ENCODE data around the gene IFT122. TPM values are rescaled to one million over a fixed set of nuclear protein-coding genes. Genes with fewer than 3 reads are reported as not detected.

IFT122 gene
- total RNA-seq, 1 experiment from 2014 or later = 17.3 TPM

GRCh38 chr3:129434140-129434539 is 5.9 kb upstream of the IFT122 start:
- no peak for DNase-seq (ENCODE audit: low read depth)

GRCh38 chr3:129435367-129435766 is 4.7 kb upstream of the IFT122 start:
- no peak for DNase-seq (ENCODE audit: low read depth)

GRCh38 chr3:129439226-129439816 is 703 bp upstream of the IFT122 start:
- DNase-seq (ENCODE audit: low read depth) = no peak

GRCh38 chr3:129440618-129441190 is 680 bp downstream of the IFT122 start:
- DNase-seq (ENCODE audit: low read depth) = no peak

GRCh38 chr3:129441215-129441614 is 1.2 kb downstream of the IFT122 start:
- no peak for DNase-seq (ENCODE audit: low read depth)

GRCh38 chr3:129441782-129442181 is 1.8 kb downstream of the IFT122 start:
- DNase-seq (ENCODE audit: low read depth) = peak; percentile 79

- no peak for DNase-seq (ENCODE audit: low read depth)
Observed at GRCh38 chr3:129442486-129442885, 2.5 kb downstream of the IFT122 start.

GRCh38 chr3:129442947-129443346 is 2.9 kb downstream of the IFT122 start:
- DNase-seq (ENCODE audit: low read depth) = no peak

- no peak for DNase-seq (ENCODE audit: low read depth)
Observed at GRCh38 chr3:129445471-129445870, 5.4 kb downstream of the IFT122 start.

GRCh38 chr3:129446926-129447325 is 6.9 kb downstream of the IFT122 start:
- no peak for DNase-seq (ENCODE audit: low read depth)

- no peak for DNase-seq (ENCODE audit: low read depth)
Observed at GRCh38 chr3:129448186-129448895, 8.3 kb downstream of the IFT122 start.

- DNase-seq (ENCODE audit: low read depth) = no peak
Observed at GRCh38 chr3:129449279-129450115, 9.5 kb downstream of the IFT122 start.

- DNase-seq (ENCODE audit: low read depth) = no peak
Observed at GRCh38 chr3:129453732-129454131, 13.7 kb downstream of the IFT122 start.

- DNase-seq (ENCODE audit: low read depth) = no peak
Observed at GRCh38 chr3:129460155-129460554, 20.1 kb downstream of the IFT122 start.

- no peak for DNase-seq (ENCODE audit: low read depth)
Observed at GRCh38 chr3:129460572-129460971, 20.5 kb downstream of the IFT122 start.

GRCh38 chr3:129461022-129461421 is 21.0 kb downstream of the IFT122 start:
- DNase-seq (ENCODE audit: low read depth) = peak; percentile 80

GRCh38 chr3:129461461-129462146 is 21.6 kb downstream of the IFT122 start:
- DNase-seq (ENCODE audit: low read depth) = no peak

- no peak for DNase-seq (ENCODE audit: low read depth)
Observed at GRCh38 chr3:129462361-129462968, 22.4 kb downstream of the IFT122 start.

- no peak for DNase-seq (ENCODE audit: low read depth)
Observed at GRCh38 chr3:129463094-129463493, 23.1 kb downstream of the IFT122 start.

- no peak for DNase-seq (ENCODE audit: low read depth)
Observed at GRCh38 chr3:129463716-129464115, 23.7 kb downstream of the IFT122 start.

GRCh38 chr3:129467932-129468331 is 27.9 kb downstream of the IFT122 start:
- no peak for DNase-seq (ENCODE audit: low read depth)
